Muscle layer of colon (tissue), 2 donors: ENCODE results near the gene NIPBL.
"Not testable (repeated sequence)": the region's sequence is repeated elsewhere in the genome, so short reads cannot be mapped to it uniquely, and the experiment has no call there.

ENCODE experiments used
- H3K27ac ChIP-seq: one replicate; pipeline ENCODE4 v1.7.0; 2013; ENCODE audit warnings: low read depth, mild to moderate bottlenecking, low read length, moderate library complexity
- H3K27me3 ChIP-seq, 2 donors: one replicate each; pipeline ENCODE4 v1.7.0; 2013; ENCODE audit warnings: low read length in 2 of 2, mild to moderate bottlenecking in 2 of 2; ENCODE audit not compliant: insufficient read depth in 2 of 2, control insufficient read depth in 1 of 2
- H3K36me3 ChIP-seq: one replicate; pipeline ENCODE4 v1.7.0; 2013; ENCODE audit warnings: mild to moderate bottlenecking, low read length; ENCODE audit not compliant: insufficient read depth
- H3K4me1 ChIP-seq: one replicate; pipeline ENCODE4 v1.7.0; 2013; ENCODE audit warnings: mild to moderate bottlenecking, low read length; ENCODE audit not compliant: insufficient read depth
- H3K4me3 ChIP-seq, 2 donors: one replicate each; pipeline ENCODE4 v1.7.0; 2013; ENCODE audit warnings: low read length in 2 of 2, low read depth in 1 of 2, mild to moderate bottlenecking in 1 of 2, moderate library complexity in 1 of 2
- H3K9ac ChIP-seq: one replicate; pipeline ENCODE4 v1.7.0; 2013; ENCODE audit warnings: low read length
- H3K9me3 ChIP-seq: one replicate; pipeline ENCODE4 v1.7.0; 2013; ENCODE audit warnings: mild to moderate bottlenecking, low read length
- donor health status: abdominal sarcoma.
- donor health status: Adenocarcinoma of cecum.

The NIPBL gene

DNA sequence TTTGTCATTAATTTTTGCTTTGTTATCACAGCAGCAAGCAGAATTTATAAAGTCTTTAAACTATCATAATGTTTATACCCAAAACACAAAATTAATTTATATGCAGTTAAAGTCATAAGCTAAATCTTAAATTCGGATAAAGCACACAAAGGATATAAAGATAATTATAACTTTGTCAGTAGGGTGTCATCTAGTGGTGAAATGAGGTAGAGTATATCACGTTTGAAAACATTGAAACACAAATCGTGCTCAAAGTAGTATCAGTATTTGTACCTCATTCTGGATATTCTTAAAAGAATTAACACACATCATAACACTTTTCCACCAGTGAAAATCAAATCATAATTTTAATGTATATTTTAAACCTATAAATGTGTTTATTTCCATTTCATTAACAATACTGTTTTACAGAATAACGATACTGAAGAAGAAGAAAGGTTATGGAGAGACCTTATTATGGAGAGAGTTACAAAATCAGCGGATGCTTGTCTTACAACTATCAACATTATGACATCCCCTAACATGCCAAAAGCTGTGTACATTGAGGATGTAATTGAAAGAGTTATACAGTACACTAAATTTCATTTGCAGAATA is 129.5 kb downstream of the NIPBL start:
- no peaks in the 10 kb centered on the region for H3K27me3 ChIP-seq
- H3K9ac ChIP-seq = no peak overlapping the region
- H3K27ac ChIP-seq = no peak overlapping the region
- H3K4me3 ChIP-seq = no peak overlapping the region
- no peaks in the 10 kb centered on the region for H3K9me3 ChIP-seq
- H3K36me3 ChIP-seq = peaks cover 40% of the 10 kb centered on the region
- no peaks in the 10 kb centered on the region for H3K4me1 ChIP-seq

DNA sequence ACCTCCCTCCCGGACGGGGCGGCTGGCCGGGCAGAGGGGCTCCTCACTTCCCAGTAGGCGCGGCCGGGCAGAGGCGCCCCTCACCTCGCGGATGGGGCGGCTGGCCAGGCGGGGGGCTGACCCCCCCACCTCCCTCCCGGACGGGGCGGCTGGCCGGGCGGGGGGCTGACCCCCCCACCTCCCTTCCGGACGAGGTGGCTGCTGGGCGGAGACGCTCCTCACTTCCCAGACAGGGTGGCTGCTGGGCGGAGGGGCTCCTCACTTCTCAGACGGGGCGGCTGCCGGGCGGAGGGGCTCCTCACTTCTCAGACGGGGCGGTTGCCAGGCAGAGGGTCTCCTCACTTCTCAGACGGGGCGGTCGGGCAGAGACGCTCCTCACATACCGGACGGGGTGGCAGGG is 136.6 kb downstream of the NIPBL start:
- not testable (repeated sequence) for H3K9ac ChIP-seq, H3K4me1 ChIP-seq, H3K27me3 ChIP-seq, H3K4me3 ChIP-seq, H3K27ac ChIP-seq, H3K9me3 ChIP-seq
- peaks cover 31% of the 10 kb centered on the region for H3K36me3 ChIP-seq

GRCh38 chr5:37014321-37014720 is 137.8 kb downstream of the NIPBL start:
- Histone ChIP-seq H3K36me3 (peaks cover 26% of the 10 kb centered on the region), H3K27ac (no peak overlapping the region), H3K27me3 (no peaks in the 10 kb centered on the region), H3K9me3 (no peaks in the 10 kb centered on the region), H3K9ac (no peak overlapping the region), H3K4me1 (no peaks in the 10 kb centered on the region), H3K4me3 (no peak overlapping the region)

DNA sequence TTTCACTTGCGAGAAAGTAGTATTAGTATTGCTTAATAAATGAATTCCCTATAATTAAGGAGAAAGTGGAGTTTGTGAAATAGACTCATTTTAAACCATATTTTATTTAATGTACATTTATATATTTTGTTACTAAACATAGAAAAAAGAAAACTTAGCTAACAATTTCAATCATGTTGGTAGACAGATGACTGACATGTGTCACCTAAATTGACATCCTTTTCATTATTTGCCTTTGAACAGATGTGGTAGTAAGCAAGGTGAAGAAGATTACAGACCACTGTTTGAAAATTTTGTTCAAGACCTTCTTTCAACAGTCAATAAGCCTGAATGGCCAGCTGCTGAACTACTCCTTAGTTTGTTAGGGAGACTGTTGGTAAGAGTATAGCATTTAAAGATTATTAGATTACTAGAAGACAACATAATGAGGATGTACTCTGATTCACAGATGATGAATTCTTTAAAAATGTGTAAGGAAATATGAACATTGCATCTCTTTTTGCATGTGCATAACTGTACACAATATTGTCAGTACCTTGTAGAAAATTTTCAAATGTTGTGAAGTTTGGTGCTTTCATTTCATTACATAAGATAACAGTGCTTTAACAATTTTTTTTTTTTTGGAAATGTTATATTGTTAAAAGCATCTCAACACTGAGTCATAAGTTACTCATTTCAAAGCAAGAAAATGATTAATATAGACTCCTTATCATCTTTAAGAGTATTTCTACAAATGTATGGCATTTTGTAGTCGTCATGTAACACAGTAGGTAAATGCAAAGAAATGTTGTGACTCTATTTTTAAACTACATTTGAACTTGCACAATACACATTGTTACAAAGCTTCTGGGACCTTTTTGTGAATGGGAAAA is 139.5 kb downstream of the NIPBL start:
- no peak overlapping the region for H3K4me3 ChIP-seq
- H3K4me1 ChIP-seq = no peaks in the 10 kb centered on the region
- no peak overlapping the region for H3K27ac ChIP-seq
- peaks cover 23% of the 10 kb centered on the region for H3K36me3 ChIP-seq
- no peak overlapping the region for H3K9ac ChIP-seq
- no peaks in the 10 kb centered on the region for H3K27me3 ChIP-seq
- H3K9me3 ChIP-seq = no peaks in the 10 kb centered on the region

GRCh38 chr5:37028910-37029309 is 152.3 kb downstream of the NIPBL start:
- Histone ChIP-seq H3K27me3 (no peaks in the 10 kb centered on the region), H3K27ac (no peak overlapping the region), H3K4me1 (no peaks in the 10 kb centered on the region), H3K9me3 (no peaks in the 10 kb centered on the region), H3K9ac (no peak overlapping the region), H3K4me3 (no peak overlapping the region), H3K36me3 (peaks cover 16% of the 10 kb centered on the region)

DNA sequence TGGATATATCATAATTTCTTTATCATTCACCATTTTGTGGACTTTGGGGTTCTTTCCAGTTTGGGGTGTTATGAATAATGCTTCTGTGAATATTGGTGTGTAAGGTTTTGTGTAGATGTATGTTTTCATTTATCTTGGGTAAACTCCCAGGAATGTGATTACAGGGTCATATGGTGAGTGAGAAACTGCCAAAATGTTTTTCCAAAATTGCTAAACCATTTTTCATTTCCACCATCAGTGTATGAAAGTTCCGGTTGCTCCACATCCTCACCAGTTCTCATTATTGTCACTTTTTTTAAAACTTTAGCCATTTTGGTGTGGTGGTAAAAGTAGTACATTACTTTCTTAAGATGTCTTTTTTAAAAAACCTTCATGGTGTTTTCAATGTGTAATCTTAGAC is 152.9 kb downstream of the NIPBL start:
- no peaks in the 10 kb centered on the region for H3K27me3 ChIP-seq
- no peaks in the 10 kb centered on the region for H3K9me3 ChIP-seq
- no peak overlapping the region for H3K9ac ChIP-seq
- H3K36me3 ChIP-seq = peaks cover 14% of the 10 kb centered on the region
- no peaks in the 10 kb centered on the region for H3K4me1 ChIP-seq
- H3K4me3 ChIP-seq = no peak overlapping the region
- H3K27ac ChIP-seq = no peak overlapping the region

GRCh38 chr5:37034955-37035354 is 158.4 kb downstream of the NIPBL start:
- Histone ChIP-seq H3K27ac (no peak overlapping the region), H3K4me1 (no peaks in the 10 kb centered on the region)

DNA sequence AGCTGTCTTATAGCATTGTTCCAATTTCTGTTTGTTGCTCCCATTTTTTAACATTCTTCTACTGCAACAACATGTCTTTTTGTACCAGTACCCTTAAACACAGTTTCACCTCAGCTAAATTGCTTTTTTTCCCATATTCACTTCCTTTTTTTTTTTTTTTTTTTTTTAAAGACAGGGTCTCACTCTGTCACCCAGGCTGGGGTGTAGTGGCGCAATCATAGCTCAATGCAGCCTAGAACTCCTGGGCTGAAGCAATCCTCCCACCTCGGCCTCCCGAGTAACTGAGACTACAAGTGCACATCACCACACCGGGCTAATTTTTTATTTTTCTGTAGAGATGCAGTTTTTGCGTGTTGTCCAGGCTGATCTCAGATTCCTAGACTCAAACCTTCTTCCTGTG is 161.3 kb downstream of the NIPBL start:
- Histone ChIP-seq H3K27me3 (no peaks in the 10 kb centered on the region), H3K4me1 (peaks cover 6% of the 10 kb centered on the region), H3K4me3 (no peak overlapping the region), H3K9me3 (no peaks in the 10 kb centered on the region), H3K36me3 (peaks cover 5% of the 10 kb centered on the region), H3K9ac (no peak overlapping the region), H3K27ac (no peak overlapping the region)

More at GRCh38 chr5:37034955-37035354, 158.4 kb downstream of the NIPBL start:
- Histone ChIP-seq H3K27me3 (no peaks in the 10 kb centered on the region), H3K9ac (no peak overlapping the region), H3K9me3 (no peaks in the 10 kb centered on the region), H3K36me3 (peaks cover 14% of the 10 kb centered on the region), H3K4me3 (no peak overlapping the region)

DNA sequence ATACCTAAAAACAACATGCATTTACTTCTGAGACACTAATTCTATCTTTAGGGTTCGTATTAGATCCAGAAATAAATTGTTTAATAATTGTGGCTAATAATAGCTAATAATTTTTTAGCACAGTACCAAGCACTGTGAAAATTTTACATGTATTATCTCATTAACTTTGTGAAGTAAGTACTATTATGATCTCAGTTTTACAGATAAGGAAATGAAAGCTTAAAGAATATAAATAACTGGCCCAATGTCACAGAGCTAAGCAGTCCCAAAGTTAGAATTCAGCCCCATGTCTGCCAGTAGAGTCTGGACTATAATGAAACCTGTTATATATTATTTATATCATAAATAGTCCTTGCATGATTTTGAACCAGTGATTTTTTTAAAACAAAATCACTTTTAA is 163.3 kb downstream of the NIPBL start:
- Histone ChIP-seq H3K27me3 (no peaks in the 10 kb centered on the region), H3K27ac (no peak overlapping the region), H3K9me3 (no peaks in the 10 kb centered on the region), H3K9ac (no peak overlapping the region), H3K4me3 (no peak overlapping the region), H3K4me1 (peaks cover 6% of the 10 kb centered on the region), H3K36me3 (peaks cover 17% of the 10 kb centered on the region)

GRCh38 chr5:37043693-37044092 is 167.1 kb downstream of the NIPBL start:
- no peak overlapping the region for H3K4me3 ChIP-seq
- no peaks in the 10 kb centered on the region for H3K9me3 ChIP-seq
- H3K9ac ChIP-seq = no peak overlapping the region
- peaks cover 24% of the 10 kb centered on the region for H3K36me3 ChIP-seq
- H3K27me3 ChIP-seq = no peaks in the 10 kb centered on the region
- peaks cover 6% of the 10 kb centered on the region for H3K4me1 ChIP-seq
- no peak overlapping the region for H3K27ac ChIP-seq

- Histone ChIP-seq H3K36me3 (peaks cover 26% of the 10 kb centered on the region), H3K27me3 (no peaks in the 10 kb centered on the region), H3K4me1 (peaks cover 6% of the 10 kb centered on the region), H3K9me3 (no peaks in the 10 kb centered on the region), H3K9ac (no peak overlapping the region), H3K4me3 (no peak overlapping the region), H3K27ac (no peak overlapping the region)
These were observed 167.6 kb downstream of the NIPBL start for GRCh38 chr5:37044120-37044519.

DNA sequence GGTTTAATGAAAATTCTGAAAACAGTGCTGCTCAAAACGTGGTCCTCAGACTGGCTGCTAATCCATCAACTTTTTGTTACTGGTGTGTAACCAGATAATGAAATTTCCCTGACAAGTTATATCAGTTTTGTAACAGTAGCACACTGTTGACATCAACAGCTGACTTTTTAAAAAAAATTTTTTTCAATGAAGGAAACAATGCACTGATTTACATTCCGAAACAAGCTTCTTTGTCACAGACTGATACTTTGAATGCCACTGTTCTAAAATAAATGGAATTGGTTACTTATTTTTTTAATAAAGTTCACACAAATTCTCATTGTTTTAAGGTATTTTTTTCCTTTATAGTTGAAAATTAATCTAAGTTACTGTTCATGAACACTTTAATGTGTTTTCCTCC is 169.1 kb downstream of the NIPBL start:
- Histone ChIP-seq H3K9me3 (no peaks in the 10 kb centered on the region), H3K4me1 (peaks cover under 1% of the 10 kb centered on the region), H3K4me3 (no peak overlapping the region), H3K36me3 (peaks cover 36% of the 10 kb centered on the region), H3K27ac (no peak overlapping the region), H3K27me3 (no peaks in the 10 kb centered on the region), H3K9ac (no peak overlapping the region)
